22Rv1 (cell line): ENCODE results near the gene DMAC2.
A peak's percentile ranks its signal among the peaks of the same experiment; 100 is the strongest.

Experiments
- H3K27ac ChIP-seq: fragments of 450-650 bp; 2 replicates; pipeline ENCODE4 v1.5.1; 2017
- CTCF ChIP-seq: fragments of 450-650 bp; IDR thresholded peaks from 2 replicates; pipeline ENCODE4 v1.5.1; 2017; ENCODE audit warnings: mild to moderate bottlenecking
- ZFX ChIP-seq: fragments of 450-650 bp; IDR thresholded peaks from 2 replicates; pipeline ENCODE4 v1.6.1; 2017; ENCODE audit warnings: antibody characterized with exemption, borderline replicate concordance

DMAC2 gene

DNA sequence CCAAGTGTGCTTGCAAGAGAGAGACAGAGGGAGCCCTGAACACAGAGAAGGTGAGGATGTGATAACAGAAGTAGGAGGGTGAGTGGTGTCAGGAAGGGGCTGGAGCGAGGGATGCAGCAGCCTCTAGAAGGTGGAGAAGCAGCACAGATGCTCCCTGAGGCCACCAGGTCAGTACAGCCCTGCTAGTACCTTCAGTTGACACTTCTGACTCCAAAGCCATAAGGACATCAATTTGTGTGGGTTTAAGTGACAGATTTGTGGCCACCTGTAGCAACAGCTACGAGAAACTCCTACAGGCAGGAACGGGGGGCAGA is 10.1 kb upstream of the DMAC2 start:
- H3K27ac ChIP-seq = no peak overlapping the region
- TF ChIP-seq ZFX (no peak), CTCF (no peak)

GRCh38 chr19:41449079-41449864 is 9.6 kb upstream of the DMAC2 start:
- TF ChIP-seq ZFX (no peak), CTCF (peak; percentile 98)

DNA sequence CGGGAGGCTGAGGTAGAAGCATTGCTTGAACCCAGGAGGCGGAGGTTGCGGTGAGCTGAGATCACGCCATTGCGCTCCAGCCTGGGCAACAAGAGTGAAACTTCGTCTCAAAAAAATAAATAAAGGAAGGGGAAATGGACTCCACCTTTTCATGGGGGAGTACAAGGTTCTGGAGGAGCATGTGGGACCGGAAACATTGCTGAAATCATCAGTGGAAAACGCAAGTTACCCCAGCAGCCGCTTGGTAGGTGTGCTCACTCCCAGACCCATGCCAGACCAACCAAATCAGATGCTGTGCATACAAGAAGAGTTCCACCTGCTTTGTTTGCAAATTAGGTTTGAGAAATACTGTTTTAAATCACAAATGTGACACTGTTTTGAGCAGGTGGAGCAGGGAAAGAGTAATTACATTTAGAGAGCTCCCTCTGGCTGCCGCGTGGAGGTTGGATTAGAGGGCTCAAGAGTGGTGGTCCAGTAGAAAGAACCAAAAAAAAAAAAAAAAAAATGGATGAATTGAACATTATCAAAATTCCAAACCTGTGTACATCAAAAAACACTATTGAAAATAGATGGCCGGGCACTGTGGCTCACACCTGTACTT is 8.1 kb upstream of the DMAC2 start:
- TF ChIP-seq CTCF = no peak
- no peak for TF ChIP-seq ZFX
- no peak overlapping the region for H3K27ac ChIP-seq

More at GRCh38 chr19:41449079-41449864, 9.6 kb upstream of the DMAC2 start:
- H3K27ac ChIP-seq = no peak overlapping the region

- H3K27ac ChIP-seq = no peak overlapping the region
- TF ChIP-seq CTCF (no peak), ZFX (no peak)
These were observed 5.9 kb upstream of the DMAC2 start for GRCh38 chr19:41445575-41445974.

DNA sequence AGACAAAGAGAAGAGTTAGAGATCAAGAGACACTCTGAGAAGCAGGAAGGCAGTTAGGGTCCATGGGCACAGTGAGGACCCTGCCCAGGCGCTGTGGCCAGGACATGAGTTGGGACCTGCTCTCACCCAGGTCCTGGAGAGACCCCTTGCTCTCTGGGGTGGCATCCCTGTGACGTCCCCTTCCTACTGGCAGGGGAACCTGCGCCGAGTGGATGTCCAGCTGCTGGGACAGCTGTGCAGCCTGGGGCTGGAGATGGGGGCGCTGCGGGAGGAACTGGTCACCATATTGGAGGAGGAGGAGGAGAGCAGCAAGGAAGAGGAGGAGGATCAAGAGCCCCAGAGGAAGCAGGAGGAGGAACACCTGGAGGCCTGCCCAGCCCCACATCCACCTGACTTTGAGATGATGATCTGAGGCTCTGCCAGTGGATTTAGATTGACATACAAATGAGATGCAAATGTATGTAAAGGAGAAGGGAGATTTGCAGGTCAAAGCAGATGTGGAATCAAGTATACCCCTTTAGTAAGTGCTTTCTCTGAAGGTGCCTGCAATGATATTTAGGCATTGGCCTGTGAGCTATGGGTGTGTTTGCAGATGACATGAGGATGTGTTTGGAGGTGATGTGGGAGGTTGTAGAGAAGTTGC is 4.2 kb upstream of the DMAC2 start:
- H3K27ac ChIP-seq = no peak overlapping the region
- TF ChIP-seq CTCF (no peak), ZFX (no peak)

GRCh38 chr19:41442473-41443355 is 3.0 kb upstream of the DMAC2 start, which contains the start of gene ERICH4:
Gene ERICH4, plus strand, starts transcription at chr19:41443156. Its CDS starts 14 bp downstream, at chr19:41443170.
- no peak for TF ChIP-seq CTCF
- no peak for TF ChIP-seq ZFX
- H3K27ac ChIP-seq = no peak within 1 kb of the TSS
